ENCODE measurements around the gene CROCC2.

GRCh38 chr2:240959941-240960308, 53.8 kb downstream of the CROCC2 start:
- TF ChIP-seq CTCF (conservative IDR thresholded peaks at IDR 0.05; ENCODE audit: low read length): no peak
- no peak for TF ChIP-seq EZH2phosphoT487 (IDR thresholded peaks at IDR 0.05; ENCODE audit: borderline replicate concordance, low read depth, low read length)
